SU-DHL-6 (cell line): ENCODE results near the gene CUX1.

Experiments used
- EZH2phosphoT487 ChIP-seq: fragments of 200-600 bp; sonication (generic), shearing (Covaris generic); conservative IDR thresholded peaks from 2 replicates; pipeline ENCODE4 v1.6.1; 2018; ENCODE audit warnings: mild to moderate bottlenecking, antibody characterized with exemption, low read length, moderate library complexity, mixed read lengths
- TF ChIP-seq, protein P1 (sequence below): fragments of 200-600 bp; sonication (generic); IDR thresholded peaks from one replicate; pipeline ENCODE4 v1.5.1; 2017; ENCODE audit warnings: antibody characterized with exemption, mild to moderate bottlenecking, low read length, moderate library complexity; ENCODE audit not compliant: insufficient read depth, poor library complexity, severe bottlenecking

DNA sequence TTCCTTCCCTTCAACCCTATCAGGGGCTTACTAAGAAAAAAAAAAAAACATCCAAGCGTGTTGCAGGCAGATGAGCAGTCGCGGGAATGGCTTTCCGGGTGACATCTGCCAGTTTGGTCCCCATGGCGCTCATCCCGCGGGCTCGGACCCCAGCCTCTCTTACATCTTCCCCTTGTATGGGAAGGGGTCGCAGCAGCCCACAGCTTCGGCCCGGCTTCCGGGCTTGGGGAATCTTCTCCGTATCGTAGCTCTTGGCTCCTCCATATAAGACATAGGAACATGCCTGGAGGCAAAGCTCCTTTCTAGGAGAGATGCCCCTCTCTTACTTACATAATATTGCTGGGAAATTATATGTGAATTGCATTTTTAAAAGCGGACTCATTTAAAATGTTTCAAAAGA lies 99.5 kb downstream of the CUX1 start:
- TF ChIP-seq, protein P1, sequence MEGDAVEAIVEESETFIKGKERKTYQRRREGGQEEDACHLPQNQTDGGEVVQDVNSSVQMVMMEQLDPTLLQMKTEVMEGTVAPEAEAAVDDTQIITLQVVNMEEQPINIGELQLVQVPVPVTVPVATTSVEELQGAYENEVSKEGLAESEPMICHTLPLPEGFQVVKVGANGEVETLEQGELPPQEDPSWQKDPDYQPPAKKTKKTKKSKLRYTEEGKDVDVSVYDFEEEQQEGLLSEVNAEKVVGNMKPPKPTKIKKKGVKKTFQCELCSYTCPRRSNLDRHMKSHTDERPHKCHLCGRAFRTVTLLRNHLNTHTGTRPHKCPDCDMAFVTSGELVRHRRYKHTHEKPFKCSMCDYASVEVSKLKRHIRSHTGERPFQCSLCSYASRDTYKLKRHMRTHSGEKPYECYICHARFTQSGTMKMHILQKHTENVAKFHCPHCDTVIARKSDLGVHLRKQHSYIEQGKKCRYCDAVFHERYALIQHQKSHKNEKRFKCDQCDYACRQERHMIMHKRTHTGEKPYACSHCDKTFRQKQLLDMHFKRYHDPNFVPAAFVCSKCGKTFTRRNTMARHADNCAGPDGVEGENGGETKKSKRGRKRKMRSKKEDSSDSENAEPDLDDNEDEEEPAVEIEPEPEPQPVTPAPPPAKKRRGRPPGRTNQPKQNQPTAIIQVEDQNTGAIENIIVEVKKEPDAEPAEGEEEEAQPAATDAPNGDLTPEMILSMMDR, result no peak
- no peak for TF ChIP-seq EZH2phosphoT487
